Measurements from ENCODE around the gene PINK1. TPM values are rescaled to one million over a fixed set of nuclear protein-coding genes. Genes with fewer than 3 reads are reported as not detected.

Gene PINK1
- total RNA-seq, 1 experiment from 2014 or later: 17.0 TPM

DNA sequence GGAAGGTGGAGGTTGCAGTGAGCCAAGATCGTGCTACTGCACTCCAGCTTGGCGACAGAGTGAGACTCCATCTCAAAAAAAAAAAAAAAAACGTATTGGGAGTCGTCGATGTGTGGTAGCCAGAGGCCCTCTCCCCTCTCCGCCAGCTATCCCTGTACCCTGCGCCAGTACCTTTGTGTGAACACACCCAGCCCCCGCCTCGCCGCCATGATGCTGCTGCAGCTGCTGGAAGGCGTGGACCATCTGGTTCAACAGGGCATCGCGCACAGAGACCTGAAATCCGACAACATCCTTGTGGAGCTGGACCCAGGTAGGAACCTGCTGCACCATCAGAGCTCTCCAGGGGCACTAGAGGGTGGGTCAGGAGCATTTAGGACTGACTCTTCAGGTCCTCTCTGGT is 12.2 kb downstream of the PINK1 start:
- Mint-ChIP-seq H3K27ac (no peak overlapping the region; a peak in 1 of 7 replicates), H3K27me3 (ENCODE audit: low read depth) (no peaks in the 10 kb centered on the region; the same call in 1 of the 2 replicates), H3K4me1 (peaks cover 11 to 12% of the 10 kb centered on the region in 2 experiments), H3K9me3 (no peaks in the 10 kb centered on the region; a peak in 1 of 5 replicates), H3K36me3 (ENCODE audit: insufficient read depth in 1 of 3, low read depth in 3 of 3) (peaks cover under 1 to 20% (median 15%) of the 10 kb centered on the region in 3 experiments; a peak in 5 of 7 replicates), H3K4me3 (no peak overlapping the region)
- Histone ChIP-seq H2BK120ac (ENCODE audit: low read depth, low read length, poor library complexity, severe bottlenecking) (no peak overlapping the region), H2BK5ac (ENCODE audit: insufficient read length, low read length) (no peak overlapping the region), H3K14ac (ENCODE audit: insufficient read depth, low read length) (no peak overlapping the region), H4K8ac (replicated peaks; ENCODE audit: insufficient read length, low read depth, low read length) (no peak overlapping the region), H3K79me2 (ENCODE audit: insufficient read depth, low read length) (no peaks in the 10 kb centered on the region), H3K18ac (ENCODE audit: insufficient read length, low read depth, low read length) (no peak overlapping the region), H3K4me2 (ENCODE audit: insufficient read depth, insufficient read length, low read length) (no peak overlapping the region), H2BK15ac (ENCODE audit: low read depth, low read length) (no peak overlapping the region), H3K9me3 (ENCODE audit: control insufficient read depth, low read depth, low read length) (no peaks in the 10 kb centered on the region), H3K27ac (ENCODE audit: insufficient read length, low read depth, low read length) (no peak overlapping the region), H3K79me1 (ENCODE audit: insufficient read depth, low read depth, low read length, poor library complexity, severe bottlenecking) (no peaks in the 10 kb centered on the region), H3K56ac (ENCODE audit: insufficient read length, low read depth, low read length) (no peak overlapping the region), H2AFZ (ENCODE audit: low read length) (no peak overlapping the region), H2AK5ac (ENCODE audit: insufficient read length, low read length) (no peak overlapping the region), H2BK12ac (ENCODE audit: insufficient read length, low read depth, low read length) (no peak overlapping the region), H4K5ac (ENCODE audit: insufficient read length, low read depth, low read length) (no peak overlapping the region), H3K4ac (ENCODE audit: low read depth, low read length) (no peak overlapping the region), H3K4me1 (ENCODE audit: insufficient read depth, low read length) (no peaks in the 10 kb centered on the region), H4K20me1 (ENCODE audit: control insufficient read depth, insufficient read depth, insufficient read length) (no peaks in the 10 kb centered on the region), H3T11ph (ENCODE audit: low read length) (no peak overlapping the region), H3K9ac (ENCODE audit: extremely low read depth, insufficient read length, low read length) (no peak overlapping the region), H3K23me2 (ENCODE audit: insufficient read length, low read depth, low read length, poor library complexity, severe bottlenecking) (no peaks in the 10 kb centered on the region), H3K27me3 (ENCODE audit: insufficient read depth, low read length) (no peaks in the 10 kb centered on the region), H3K23ac (ENCODE audit: insufficient read length, low read depth, low read length) (no peak overlapping the region), H2BK20ac (ENCODE audit: low read depth, low read length, poor library complexity, severe bottlenecking) (no peak overlapping the region), H4K91ac (ENCODE audit: insufficient read length, low read depth, low read length) (no peak overlapping the region)
- no peak for TF ChIP-seq CTCF (conservative IDR thresholded peaks at IDR 0.05)
- WGBS (ENCODE audit: extremely low coverage, insufficient read length, low lambda C conversion rate): no CpG with 5 or more reads among the region's 14 CpGs
- DNase-seq: no peak
